ENCODE results near the gene CNN3. TPM values are rescaled to one million over a fixed set of nuclear protein-coding genes. Genes with fewer than 3 reads are reported as not detected.

CNN3 gene
- total RNA-seq, 3 donors from 2014 or later, result 146 to 330 (median 195) TPM

DNA sequence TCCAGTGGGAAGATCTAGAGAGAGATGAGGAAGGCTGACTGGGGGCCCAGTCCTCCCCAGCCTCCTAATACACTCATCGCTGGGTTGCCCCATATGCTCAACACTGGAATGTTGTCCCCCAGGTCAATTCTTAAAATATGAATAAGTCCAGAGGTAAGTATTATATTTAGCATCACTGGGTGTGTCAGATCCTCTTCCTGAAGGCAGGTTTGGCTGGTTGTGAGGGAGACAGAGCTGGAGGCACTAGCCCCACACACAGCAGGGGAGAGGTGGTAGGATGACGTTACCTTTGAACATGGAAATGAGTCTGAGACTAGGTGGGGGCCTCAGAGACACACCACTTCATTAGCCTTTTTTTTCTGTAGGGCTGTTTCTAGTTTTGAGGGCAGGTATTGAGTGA, 64.2 kb downstream of the CNN3 start:
- TF ChIP-seq, protein P1, sequence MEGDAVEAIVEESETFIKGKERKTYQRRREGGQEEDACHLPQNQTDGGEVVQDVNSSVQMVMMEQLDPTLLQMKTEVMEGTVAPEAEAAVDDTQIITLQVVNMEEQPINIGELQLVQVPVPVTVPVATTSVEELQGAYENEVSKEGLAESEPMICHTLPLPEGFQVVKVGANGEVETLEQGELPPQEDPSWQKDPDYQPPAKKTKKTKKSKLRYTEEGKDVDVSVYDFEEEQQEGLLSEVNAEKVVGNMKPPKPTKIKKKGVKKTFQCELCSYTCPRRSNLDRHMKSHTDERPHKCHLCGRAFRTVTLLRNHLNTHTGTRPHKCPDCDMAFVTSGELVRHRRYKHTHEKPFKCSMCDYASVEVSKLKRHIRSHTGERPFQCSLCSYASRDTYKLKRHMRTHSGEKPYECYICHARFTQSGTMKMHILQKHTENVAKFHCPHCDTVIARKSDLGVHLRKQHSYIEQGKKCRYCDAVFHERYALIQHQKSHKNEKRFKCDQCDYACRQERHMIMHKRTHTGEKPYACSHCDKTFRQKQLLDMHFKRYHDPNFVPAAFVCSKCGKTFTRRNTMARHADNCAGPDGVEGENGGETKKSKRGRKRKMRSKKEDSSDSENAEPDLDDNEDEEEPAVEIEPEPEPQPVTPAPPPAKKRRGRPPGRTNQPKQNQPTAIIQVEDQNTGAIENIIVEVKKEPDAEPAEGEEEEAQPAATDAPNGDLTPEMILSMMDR (IDR thresholded peaks at IDR 0.05), result no peak
- no peak for TF ChIP-seq POLR2AphosphoS5 (IDR thresholded peaks at IDR 0.05)
- TF ChIP-seq POLR2A (IDR thresholded peaks at IDR 0.05), result no peak
- intact Hi-C loops (cut with DNase I; ENCODE audit: low total_unique reads), result loop anchor here (10.0 kb wide), 1 partner anchor 62 kb away; the partner anchor contains the start of gene CNN3

DNA sequence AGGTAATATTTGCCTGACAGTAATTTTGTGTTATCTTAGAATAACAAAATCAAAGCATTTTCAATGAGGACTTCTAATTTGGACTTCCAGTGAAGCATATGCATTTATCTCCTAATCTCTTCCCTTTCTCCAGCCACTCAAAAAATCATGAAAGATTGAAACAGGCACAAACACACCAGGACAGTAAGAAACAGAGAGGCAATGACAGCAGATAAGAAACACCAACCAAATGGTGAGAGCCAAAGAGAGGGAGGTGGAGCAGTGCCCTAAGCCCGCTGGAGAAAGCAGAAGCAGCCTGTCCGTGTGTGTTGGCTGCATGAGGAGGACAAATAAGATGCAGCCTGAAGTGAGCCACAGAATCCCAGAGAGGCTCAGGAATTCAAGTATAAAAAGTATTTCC, 67.7 kb downstream of the CNN3 start:
- no peaks in the 10 kb centered on the region for H3K36me3 ChIP-seq
- intact Hi-C loops (cut with DNase I; ENCODE audit: low total_unique reads), result loop anchor here (10.0 kb wide), 1 partner anchor 186 kb away; no protein-coding TSS in a partner anchor
- H3K27ac ChIP-seq, result no peak overlapping the region

More for the DNA sequence above, 64.2 kb downstream of the CNN3 start:
- Histone ChIP-seq H3K27me3 (no peaks in the 10 kb centered on the region), H3K4me1 (peaks cover 10% of the 10 kb centered on the region in 2 donors), H3K27ac (peak overlapping the region; percentile 93 to 99), H3K36me3 (no peaks in the 10 kb centered on the region), H3K9me3 (no peaks in the 10 kb centered on the region), H3K4me3 (peak overlapping the region in 1 of 3 donors; percentile 4)
- no peak for DNase-seq (ENCODE audit: low spot score in 2 of 2)

DNA sequence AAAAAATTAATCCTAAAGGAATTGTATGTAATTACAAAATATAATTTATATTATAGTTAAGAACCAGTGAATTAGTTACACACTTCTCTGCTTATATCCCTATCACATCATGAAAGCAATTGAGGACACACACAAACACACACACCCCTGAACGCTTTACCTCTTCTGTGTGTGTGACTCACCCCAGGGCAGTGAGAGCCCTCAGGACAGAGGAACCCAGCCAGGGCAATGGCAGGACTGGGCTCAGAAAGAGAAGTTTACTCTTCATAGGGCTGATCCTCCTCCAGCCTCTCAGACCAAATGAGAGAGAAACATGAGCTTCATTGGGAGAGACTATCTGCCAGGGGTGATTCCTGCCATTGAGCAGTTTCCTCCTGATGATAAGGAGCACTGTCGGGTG, 68.6 kb downstream of the CNN3 start:
- no peaks in the 10 kb centered on the region for H3K27me3 ChIP-seq
- TF ChIP-seq POLR2AphosphoS5 (IDR thresholded peaks at IDR 0.05) (no peak), POLR2A (IDR thresholded peaks at IDR 0.05) (no peak)
- TF ChIP-seq, protein P1 (IDR thresholded peaks at IDR 0.05), result no peak
- H3K27ac ChIP-seq, result no peak overlapping the region
- intact Hi-C loops (cut with DNase I; ENCODE audit: low total_unique reads), result loop anchor here (10.0 kb wide), 1 partner anchor 187 kb away; no protein-coding TSS in a partner anchor
- H3K4me1 ChIP-seq, result peaks cover 7 to 10% of the 10 kb centered on the region in 2 donors
- DNase-seq (ENCODE audit: low spot score in 2 of 2), result no peak
- H3K4me3 ChIP-seq, result no peak overlapping the region
- H3K36me3 ChIP-seq, result no peaks in the 10 kb centered on the region
- no peaks in the 10 kb centered on the region for H3K9me3 ChIP-seq

More for the DNA sequence above, 67.7 kb downstream of the CNN3 start:
- TF ChIP-seq POLR2AphosphoS5 (IDR thresholded peaks at IDR 0.05) (no peak), POLR2A (IDR thresholded peaks at IDR 0.05) (no peak)
- TF ChIP-seq, protein P1 (IDR thresholded peaks at IDR 0.05), result no peak
- Histone ChIP-seq H3K27me3 (no peaks in the 10 kb centered on the region), H3K4me1 (peaks cover 7 to 10% of the 10 kb centered on the region in 2 donors), H3K9me3 (no peaks in the 10 kb centered on the region), H3K4me3 (no peak overlapping the region)
- no peak for DNase-seq (ENCODE audit: low spot score in 2 of 2)

DNA sequence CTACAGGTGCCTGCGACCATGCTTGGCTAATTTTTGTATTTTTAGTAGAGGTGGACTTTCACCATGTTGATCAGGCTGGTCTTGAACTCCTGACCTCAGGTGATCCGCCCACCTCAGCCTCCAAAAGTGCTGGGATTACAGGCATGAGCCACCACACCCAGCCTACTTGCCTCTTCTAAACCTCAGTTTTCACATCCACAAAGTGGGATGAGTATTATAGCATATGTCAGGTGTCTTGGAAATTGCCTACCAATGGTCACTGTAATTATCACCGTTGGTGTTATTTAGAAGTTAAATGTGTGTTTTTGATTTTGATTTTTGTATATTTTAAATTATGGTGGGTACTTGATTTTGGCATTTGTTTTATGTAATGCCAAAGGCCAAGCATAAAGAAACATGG, 70.0 kb downstream of the CNN3 start:
- TF ChIP-seq POLR2A (IDR thresholded peaks at IDR 0.05), result no peak
- TF ChIP-seq, protein P1 (IDR thresholded peaks at IDR 0.05), result no peak
- TF ChIP-seq POLR2AphosphoS5 (IDR thresholded peaks at IDR 0.05), result no peak
- no peaks in the 10 kb centered on the region for H3K27me3 ChIP-seq
- H3K9me3 ChIP-seq, result no peaks in the 10 kb centered on the region
- intact Hi-C loops (cut with DNase I; ENCODE audit: low total_unique reads), result loop anchor here (10.0 kb wide), 1 partner anchor 188 kb away; no protein-coding TSS in a partner anchor
- no peak overlapping the region for H3K27ac ChIP-seq
- no peak overlapping the region for H3K4me3 ChIP-seq
- peaks cover 0 to 7% of the 10 kb centered on the region in 2 donors for H3K4me1 ChIP-seq
- H3K36me3 ChIP-seq, result no peaks in the 10 kb centered on the region
- no peak for DNase-seq (ENCODE audit: low spot score in 2 of 2)

DNA sequence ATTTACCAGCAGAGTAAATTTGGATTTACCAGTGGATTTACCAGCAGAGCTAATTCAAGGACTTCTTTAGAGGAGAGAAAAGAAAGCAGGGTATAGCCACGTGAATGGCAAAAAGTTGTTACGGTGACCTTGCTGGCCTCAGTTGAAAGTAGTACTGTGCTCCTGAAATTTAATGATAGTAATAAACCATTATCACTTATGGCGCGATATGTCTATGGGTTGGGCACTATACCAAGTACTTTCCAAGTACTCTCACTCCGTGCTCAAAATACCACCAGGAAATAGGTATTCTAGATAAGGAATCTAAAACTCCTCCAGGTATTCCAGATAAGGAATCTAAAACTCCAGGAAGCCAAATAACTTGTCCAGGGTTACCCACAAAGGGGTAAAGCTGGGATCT, 70.9 kb downstream of the CNN3 start:
- H3K4me1 ChIP-seq, result peaks cover 0 to 7% of the 10 kb centered on the region in 2 donors
- H3K27me3 ChIP-seq, result no peaks in the 10 kb centered on the region
- no peak overlapping the region for H3K4me3 ChIP-seq
- TF ChIP-seq, protein P1 (IDR thresholded peaks at IDR 0.05), result no peak
- TF ChIP-seq POLR2AphosphoS5 (IDR thresholded peaks at IDR 0.05) (no peak), POLR2A (IDR thresholded peaks at IDR 0.05) (no peak)
- no peak for DNase-seq (ENCODE audit: low spot score in 2 of 2)
- no peaks in the 10 kb centered on the region for H3K36me3 ChIP-seq
- H3K9me3 ChIP-seq, result no peaks in the 10 kb centered on the region
- intact Hi-C loops (cut with DNase I; ENCODE audit: low total_unique reads), result loop anchor here (10.0 kb wide), 1 partner anchor 189 kb away; no protein-coding TSS in a partner anchor
- H3K27ac ChIP-seq, result peak overlapping the region; percentile 75 to 88

Data from breast epithelium (tissue), 4 donors.